ENCODE measurements around the gene HIVEP2. TPM values are rescaled to one million over a fixed set of nuclear protein-coding genes. Genes with fewer than 3 reads are reported as not detected.

Gene HIVEP2
- total and polyA plus RNA-seq, 2 donors (not counting 3 experiments of a cell fraction or from before 2014, with no cell fraction given) = 1.3 to 4.7 TPM

DNA sequence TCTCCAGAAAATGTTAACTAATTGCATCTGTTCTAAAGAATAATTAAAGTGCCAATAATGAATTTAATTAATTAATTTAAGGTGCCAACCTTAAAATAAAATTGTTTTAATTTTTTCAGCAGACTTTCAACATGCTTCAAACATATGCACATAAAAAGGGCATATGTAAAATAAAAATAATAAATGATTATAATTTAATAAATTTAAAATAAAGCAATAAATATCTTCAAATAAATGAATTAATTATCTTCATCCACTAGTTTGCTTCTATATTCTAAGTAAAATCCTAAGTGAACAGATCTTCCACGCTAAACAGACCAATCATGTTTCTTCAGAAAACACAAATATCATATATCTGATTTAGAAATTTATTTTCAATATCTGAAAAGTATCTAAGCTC, 119.2 kb downstream of the HIVEP2 start:
- TF ChIP-seq, protein P1, sequence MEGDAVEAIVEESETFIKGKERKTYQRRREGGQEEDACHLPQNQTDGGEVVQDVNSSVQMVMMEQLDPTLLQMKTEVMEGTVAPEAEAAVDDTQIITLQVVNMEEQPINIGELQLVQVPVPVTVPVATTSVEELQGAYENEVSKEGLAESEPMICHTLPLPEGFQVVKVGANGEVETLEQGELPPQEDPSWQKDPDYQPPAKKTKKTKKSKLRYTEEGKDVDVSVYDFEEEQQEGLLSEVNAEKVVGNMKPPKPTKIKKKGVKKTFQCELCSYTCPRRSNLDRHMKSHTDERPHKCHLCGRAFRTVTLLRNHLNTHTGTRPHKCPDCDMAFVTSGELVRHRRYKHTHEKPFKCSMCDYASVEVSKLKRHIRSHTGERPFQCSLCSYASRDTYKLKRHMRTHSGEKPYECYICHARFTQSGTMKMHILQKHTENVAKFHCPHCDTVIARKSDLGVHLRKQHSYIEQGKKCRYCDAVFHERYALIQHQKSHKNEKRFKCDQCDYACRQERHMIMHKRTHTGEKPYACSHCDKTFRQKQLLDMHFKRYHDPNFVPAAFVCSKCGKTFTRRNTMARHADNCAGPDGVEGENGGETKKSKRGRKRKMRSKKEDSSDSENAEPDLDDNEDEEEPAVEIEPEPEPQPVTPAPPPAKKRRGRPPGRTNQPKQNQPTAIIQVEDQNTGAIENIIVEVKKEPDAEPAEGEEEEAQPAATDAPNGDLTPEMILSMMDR (IDR thresholded peaks at IDR 0.05; ENCODE audit: extremely low read depth in 1 of 2, insufficient read depth in 1 of 2, low read depth in 1 of 2, low read length in 2 of 2) = no peak
- TF ChIP-seq GATA2 (IDR thresholded peaks at IDR 0.05; ENCODE audit: insufficient read depth, insufficient read length, low read depth, low read length) (no peak), FOS (IDR thresholded peaks at IDR 0.05; ENCODE audit: borderline replicate concordance, insufficient read depth, low read length) (no peak), MYC (IDR thresholded peaks at IDR 0.05; ENCODE audit: low read depth, low read length) (no peak), EZH2 (IDR thresholded peaks at IDR 0.05; ENCODE audit: borderline replicate concordance, low read depth, low read length, severe bottlenecking) (no peak), POLR2AphosphoS5 (IDR thresholded peaks at IDR 0.05; ENCODE audit: insufficient read depth, low read depth, low read length) (no peak), JUN (IDR thresholded peaks at IDR 0.05; ENCODE audit: borderline replicate concordance, insufficient read depth, insufficient read length, low read depth) (no peak), POLR2A (IDR thresholded peaks at IDR 0.05; ENCODE audit: low read depth, low read length) (no peak)
- TF ChIP-seq, protein P2, sequence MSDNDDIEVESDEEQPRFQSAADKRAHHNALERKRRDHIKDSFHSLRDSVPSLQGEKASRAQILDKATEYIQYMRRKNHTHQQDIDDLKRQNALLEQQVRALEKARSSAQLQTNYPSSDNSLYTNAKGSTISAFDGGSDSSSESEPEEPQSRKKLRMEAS (IDR thresholded peaks at IDR 0.05; ENCODE audit: insufficient read depth, insufficient read length) = no peak

More for the DNA sequence above, 119.2 kb downstream of the HIVEP2 start:
- H3K9me3 ChIP-seq (replicated peaks; ENCODE audit: control insufficient read depth, insufficient read depth, low read length) = no peaks in the 10 kb centered on the region
- H3K9me1 ChIP-seq (replicated peaks; ENCODE audit: control insufficient read depth, extremely low read depth, insufficient read depth, low read length) = no peaks in the 10 kb centered on the region
- no peak overlapping the region for H3K9ac ChIP-seq (replicated peaks; ENCODE audit: extremely low read depth, insufficient read depth, low read length)
- BruUV-seq (replicated peaks) = no TSS peak
- DNase-seq (ENCODE audit: low read depth, low spot score) = no peak
- no peaks in the 10 kb centered on the region for H3K36me3 ChIP-seq (ENCODE audit: control insufficient read depth in 2 of 2, extremely low read depth in 1 of 2, insufficient read depth in 2 of 2, low read length in 2 of 2)
- H3K4me1 ChIP-seq (ENCODE audit: control insufficient read depth, extremely low read depth, insufficient read depth, low read length) = peaks cover 20% of the 10 kb centered on the region
- dilution Hi-C loops (cut with MboI; ENCODE audit: extremely low pct_ligation_motif_present, low sequenced_read_pairs) = no loop called here
- no peak overlapping the region for H3K4me2 ChIP-seq (ENCODE audit: insufficient read depth, low read length)
- POLR2A ChIA-PET = interaction anchor here (0.7 kb wide), 1 partner anchor 48 kb away, joined by 3 read pairs; no protein-coding TSS in a partner anchor
- CTCF ChIA-PET = interaction anchor here (2.8 kb wide), 1 partner anchor 11 kb away, joined by 16 read pairs; no protein-coding TSS in a partner anchor
- intact Hi-C loops (cut with micrococcal nuclease) = no loop called here
- no peak overlapping the region for H2AFZ ChIP-seq (ENCODE audit: low read depth, low read length)
- no peaks in the 10 kb centered on the region for H3K27me3 ChIP-seq (ENCODE audit: control insufficient read depth in 2 of 2, insufficient read depth in 2 of 2, low read length in 2 of 2)
- H3K79me2 ChIP-seq (ENCODE audit: control insufficient read depth, insufficient read depth, low read length) = no peaks in the 10 kb centered on the region
- H3K4me3 ChIP-seq (replicated peaks in 1 of 3; ENCODE audit: insufficient read depth in 1 of 3, low read depth in 1 of 3, low read length in 3 of 3) = no peak overlapping the region
- no peak for FAIRE-seq
- no peaks in the 10 kb centered on the region for H4K20me1 ChIP-seq (replicated peaks; ENCODE audit: control insufficient read depth, extremely low read depth, insufficient read depth, low read length)
- no peak overlapping the region for H3K27ac ChIP-seq (ENCODE audit: insufficient read depth, low read depth, low read length)
